Measurements from ENCODE around the gene BMP2K.
A peak's percentile ranks its signal among the peaks of the same experiment; 100 is the strongest.

Gene BMP2K

GRCh38 chr4:78939667-78940008, 163.5 kb downstream of the BMP2K start:
- DNase-seq, result no peak

- no peak for DNase-seq
Observed at GRCh38 chr4:78940752-78941151, 164.6 kb downstream of the BMP2K start.

GRCh38 chr4:78944381-78944780, 168.2 kb downstream of the BMP2K start:
- no peak for DNase-seq

GRCh38 chr4:78945651-78946179, 169.6 kb downstream of the BMP2K start:
- DNase-seq, result peak; percentile 24

- DNase-seq, result no peak
Observed at GRCh38 chr4:78949735-78950134, 173.6 kb downstream of the BMP2K start.

GRCh38 chr4:78951862-78952472, 175.8 kb downstream of the BMP2K start:
- DNase-seq, result peak; percentile 37

GRCh38 chr4:78953231-78953630, 177.1 kb downstream of the BMP2K start:
- no peak for DNase-seq

GRCh38 chr4:78953769-78954666, 177.9 kb downstream of the BMP2K start:
- peak; percentile 15 for DNase-seq

- DNase-seq, result no peak
Observed at GRCh38 chr4:78956975-78957374, 180.8 kb downstream of the BMP2K start.

GRCh38 chr4:78960926-78961325, 184.8 kb downstream of the BMP2K start:
- no peak for DNase-seq

All from activated CD4-positive, alpha-beta T cell treated with anti-CD3 and anti-CD28 coated beads for 48 hours (primary cell).